ENCODE measurements around the gene ERG28. TPM values are rescaled to one million over a fixed set of nuclear protein-coding genes. Genes with fewer than 3 reads are reported as not detected.
"Not testable (repeated sequence)": the region's sequence is repeated elsewhere in the genome, so short reads cannot be mapped to it uniquely, and the experiment has no call there.

ERG28 gene
- polyA plus RNA-seq, 1 of the 3 experiments (the other 2 are of a cell fraction) = 14.8 TPM

DNA sequence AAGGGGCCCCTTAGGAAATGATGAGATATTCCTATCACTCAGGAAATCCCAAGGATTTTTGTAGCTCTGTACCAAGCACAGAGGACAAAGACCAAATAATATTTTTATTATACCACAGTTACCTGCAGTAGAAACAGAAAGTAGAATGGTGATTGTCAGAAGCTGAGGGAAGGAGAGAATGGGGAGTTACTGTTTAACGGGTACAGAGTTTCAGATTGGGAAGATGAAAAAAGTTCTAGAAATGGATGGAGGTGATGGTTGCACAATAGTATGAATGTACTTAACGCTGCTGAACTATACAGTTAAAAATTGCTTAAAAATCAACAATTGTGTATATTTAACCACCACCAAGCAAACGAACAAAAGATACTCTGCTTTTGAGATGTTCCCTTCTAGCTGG, 58.2 kb downstream of the ERG28 start:
- Histone ChIP-seq H3K9me3 (no peaks in the 10 kb centered on the region), H3K9ac (no peak overlapping the region), H4K20me1 (ENCODE audit: insufficient read depth) (no peaks in the 10 kb centered on the region), H3K4me2 (no peak overlapping the region), H2AFZ (ENCODE audit: low read depth) (no peak overlapping the region), H3K27me3 (ENCODE audit: insufficient read depth) (peaks cover 9% of the 10 kb centered on the region; the same call in 1 of the 2 replicates), H3K79me2 (ENCODE audit: insufficient read depth) (no peaks in the 10 kb centered on the region), H3K9me2 (no peaks in the 10 kb centered on the region), H3K36me3 (replicated peaks in 1 of 2; ENCODE audit: control insufficient read depth in 1 of 2, insufficient read depth in 2 of 2, low read length in 1 of 2) (no peaks in the 10 kb centered on the region), H3K27ac (ENCODE audit: low read depth in 2 of 2, low read length in 1 of 2) (no peak overlapping the region), H3K4me3 (ENCODE audit: low read depth in 2 of 2, low read length in 1 of 2) (no peak overlapping the region), H3K4me1 (ENCODE audit: control insufficient read depth in 1 of 2, insufficient read depth in 2 of 2, low read depth in 1 of 2, low read length in 1 of 2) (no peaks in the 10 kb centered on the region; a peak in 1 of 4 replicates), H3F3A (replicated peaks; ENCODE audit: insufficient read depth) (no peaks in the 10 kb centered on the region)
- ChIA-PET POLR2A (no interaction called here), CTCF (interaction anchor here (1.3 to 2.1 kb wide), 4 partner anchors 14 to 52 kb away, joined by 3 to 7 read pairs (median 4); no protein-coding TSS in a partner anchor)
- no peak for DNase-seq
- TF ChIP-seq EP300 (IDR thresholded peaks at IDR 0.05; ENCODE audit: borderline replicate concordance in 1 of 2, low read depth in 1 of 2, low read length in 1 of 2) (no peak), FOXM1 (IDR thresholded peaks at IDR 0.05; ENCODE audit: low read depth) (no peak)
- WGBS (ENCODE audit: low lambda C conversion rate) = 45% methylated on average over 3 of the region's 3 CpGs

GRCh38 chr14:75601061-75601460, 59.6 kb downstream of the ERG28 start:
- H3K27ac ChIP-seq (ENCODE audit: low read depth in 2 of 2, low read length in 1 of 2); H3K36me3 ChIP-seq (replicated peaks in 1 of 2; ENCODE audit: control insufficient read depth in 1 of 2, insufficient read depth in 2 of 2, low read length in 1 of 2); H3K4me2 ChIP-seq; H3K9ac ChIP-seq; DNase-seq; H3F3A ChIP-seq (replicated peaks; ENCODE audit: insufficient read depth); H3K27me3 ChIP-seq (ENCODE audit: insufficient read depth); POLR2A ChIA-PET; H3K4me1 ChIP-seq (ENCODE audit: control insufficient read depth in 1 of 2, insufficient read depth in 2 of 2, low read depth in 1 of 2, low read length in 1 of 2); H3K4me3 ChIP-seq (ENCODE audit: low read depth in 2 of 2, low read length in 1 of 2); H2AFZ ChIP-seq (ENCODE audit: low read depth); H3K9me3 ChIP-seq; H4K20me1 ChIP-seq (ENCODE audit: insufficient read depth); H3K79me2 ChIP-seq (ENCODE audit: insufficient read depth); H3K9me2 ChIP-seq: not testable (repeated sequence)
- CTCF ChIA-PET = interaction anchor here (1.2 kb wide), 1 partner anchor 24 kb away, joined by 3 read pairs; no protein-coding TSS in a partner anchor
- WGBS (ENCODE audit: low lambda C conversion rate) = 63% methylated on average over 6 of the region's 6 CpGs

GRCh38 chr14:75600100-75600499, 60.6 kb downstream of the ERG28 start:
- H3K9me2 ChIP-seq; H3K4me2 ChIP-seq; POLR2A ChIA-PET; H3K9ac ChIP-seq; H3K36me3 ChIP-seq (replicated peaks in 1 of 2; ENCODE audit: control insufficient read depth in 1 of 2, insufficient read depth in 2 of 2, low read length in 1 of 2); H3K4me3 ChIP-seq (ENCODE audit: low read depth in 2 of 2, low read length in 1 of 2); H2AFZ ChIP-seq (ENCODE audit: low read depth); H3K27ac ChIP-seq (ENCODE audit: low read depth in 2 of 2, low read length in 1 of 2); H3K27me3 ChIP-seq (ENCODE audit: insufficient read depth); H3K4me1 ChIP-seq (ENCODE audit: control insufficient read depth in 1 of 2, insufficient read depth in 2 of 2, low read depth in 1 of 2, low read length in 1 of 2); H3K9me3 ChIP-seq; H3K79me2 ChIP-seq (ENCODE audit: insufficient read depth); H3F3A ChIP-seq (replicated peaks; ENCODE audit: insufficient read depth); H4K20me1 ChIP-seq (ENCODE audit: insufficient read depth); DNase-seq: not testable (repeated sequence)
- CTCF ChIA-PET = interaction anchor here (1.2 kb wide), 1 partner anchor 23 kb away, joined by 3 read pairs; no protein-coding TSS in a partner anchor
- WGBS (ENCODE audit: low lambda C conversion rate) = 47% methylated on average over 1 of the region's 1 CpG

Small RNAs within 50 kb of the gene (small RNA-seq; reads per million reads assigned to genes)
- gene RNA5SP387 = 0 to 2.0 (median 0.43) reads per million in 7 experiments

Other genes with a start within 250 kb of the ERG28 start
- gene JDP2, start 232.9 kb downstream of the ERG28 start, polyA plus RNA-seq (2012; rRNA removed) = 21.1 and 22.3 TPM in 2 replicates
- gene BATF, start 138.4 kb downstream of the ERG28 start, polyA plus RNA-seq (2012; rRNA removed) = not detected in 2 replicates
- 0.05 and 0.08 TPM in 2 replicates for gene FLVCR2, start 82.3 kb downstream of the ERG28 start, polyA plus RNA-seq (2012; rRNA removed)
- 9.6 and 11.7 TPM in 2 replicates for gene TTLL5, start 370 bp upstream of the ERG28 start, polyA plus RNA-seq (2012; rRNA removed)

All from SK-N-SH (cell line).